DMS79 (cell line): ENCODE results near the gene RDH14.

Experiments
- DNase-seq: peaks from one replicate; lab custom pipeline; 2025; lab: John Stamatoyannopoulos, UW

Gene RDH14, protein sequence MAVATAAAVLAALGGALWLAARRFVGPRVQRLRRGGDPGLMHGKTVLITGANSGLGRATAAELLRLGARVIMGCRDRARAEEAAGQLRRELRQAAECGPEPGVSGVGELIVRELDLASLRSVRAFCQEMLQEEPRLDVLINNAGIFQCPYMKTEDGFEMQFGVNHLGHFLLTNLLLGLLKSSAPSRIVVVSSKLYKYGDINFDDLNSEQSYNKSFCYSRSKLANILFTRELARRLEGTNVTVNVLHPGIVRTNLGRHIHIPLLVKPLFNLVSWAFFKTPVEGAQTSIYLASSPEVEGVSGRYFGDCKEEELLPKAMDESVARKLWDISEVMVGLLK

GRCh38 chr2:18560031-18560796 is at the start of gene RDH14:
Gene RDH14, minus strand, starts transcription at chr2:18560653. Its CDS starts 81 bp downstream, at chr2:18560572.
- peak; percentile 92 for DNase-seq

DNA sequence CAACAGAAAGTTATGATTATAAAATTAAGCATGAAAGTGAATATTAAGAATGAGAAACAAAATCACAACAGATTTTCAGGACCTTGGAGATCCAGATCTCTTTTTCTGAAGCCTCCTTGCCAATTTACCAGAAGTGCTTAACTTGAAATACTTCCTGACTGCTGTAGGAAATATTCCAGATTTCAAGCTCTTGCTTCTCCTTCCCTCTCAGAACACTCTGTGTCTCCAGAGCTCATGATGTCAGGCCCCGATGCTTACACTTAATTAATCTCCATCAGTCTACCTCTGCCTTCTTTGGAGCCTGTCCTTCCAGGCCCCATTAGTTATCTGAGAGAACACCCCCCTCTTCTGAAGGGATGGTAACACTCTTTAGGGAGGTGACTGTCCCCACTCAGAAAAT is 49.6 kb upstream of the RDH14 start:
- no peak for DNase-seq

GRCh38 chr2:18605115-18605514 is 44.7 kb upstream of the RDH14 start:
- no peak for DNase-seq

- DNase-seq: no peak
Observed at GRCh38 chr2:18604531-18604885, 44.1 kb upstream of the RDH14 start.

DNA sequence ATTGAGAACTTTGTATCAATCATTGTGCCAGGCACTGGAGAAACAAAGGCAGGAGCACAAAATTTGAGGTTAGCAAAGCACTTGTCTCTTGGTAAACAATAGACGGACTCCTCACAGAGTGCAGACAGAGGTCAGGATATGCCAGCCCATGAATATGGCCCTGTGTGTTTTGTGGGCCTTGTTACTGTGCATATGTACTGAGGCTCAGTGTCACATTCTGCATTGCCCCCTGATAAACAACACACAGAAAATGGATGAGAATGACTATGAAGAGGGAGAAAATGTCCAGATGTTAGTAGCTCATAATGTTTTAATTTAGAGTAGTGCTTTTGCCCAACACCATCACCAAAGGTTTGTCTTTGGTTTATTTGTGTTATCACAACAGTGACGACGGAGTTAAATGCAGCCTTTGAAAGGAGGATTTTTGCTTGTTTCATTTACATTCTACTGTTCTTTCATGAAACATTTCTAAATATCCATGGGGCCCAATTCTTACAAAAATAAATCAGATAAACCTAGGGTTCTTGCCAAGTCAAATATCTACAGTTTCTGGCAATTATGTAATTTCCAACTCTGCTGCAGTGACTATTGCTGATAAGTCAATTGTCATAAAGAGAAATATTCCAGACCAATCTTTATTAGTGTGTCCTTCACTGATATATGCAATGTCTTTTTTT is 43.5 kb upstream of the RDH14 start:
- no peak for DNase-seq

DNA sequence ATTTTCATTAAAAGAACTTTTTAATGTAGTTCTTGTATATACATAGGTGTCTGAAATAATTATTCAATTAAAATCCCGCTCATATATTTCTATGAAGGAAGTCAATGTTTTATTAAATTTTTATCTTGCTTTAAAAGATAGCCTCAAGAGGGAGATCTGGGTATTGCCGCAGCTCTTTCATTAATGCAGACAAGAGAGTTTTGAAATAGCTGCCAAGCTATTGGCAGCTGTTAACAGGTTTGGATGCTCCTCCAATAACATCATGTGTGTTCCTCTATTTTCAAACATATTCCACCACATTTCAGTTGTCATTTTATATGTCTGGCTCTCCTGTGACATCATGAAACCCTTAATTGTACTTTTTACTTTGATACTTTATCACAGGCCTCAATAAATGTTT is 41.8 kb upstream of the RDH14 start:
- no peak for DNase-seq

DNA sequence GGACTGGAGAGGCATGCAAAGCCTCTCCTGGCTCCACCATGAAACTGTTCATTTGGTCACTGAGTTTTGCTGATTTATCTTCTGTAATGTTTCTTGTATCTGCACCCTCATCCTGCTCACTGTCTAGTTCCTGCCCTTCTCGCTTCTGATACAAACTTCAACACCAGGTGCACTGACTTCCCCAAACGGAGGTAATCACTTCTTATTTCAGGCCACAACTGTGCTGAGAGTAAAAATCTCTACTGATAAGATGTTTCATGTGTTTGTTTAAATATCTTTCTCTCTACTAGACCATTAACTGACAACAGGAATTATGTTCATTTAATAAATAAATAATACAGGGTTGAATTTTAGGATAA is 39.8 kb upstream of the RDH14 start:
- DNase-seq: no peak

GRCh38 chr2:18599509-18600254 is 39.2 kb upstream of the RDH14 start:
- no peak for DNase-seq

GRCh38 chr2:18598848-18599484 is 38.5 kb upstream of the RDH14 start:
- DNase-seq: no peak

DNA sequence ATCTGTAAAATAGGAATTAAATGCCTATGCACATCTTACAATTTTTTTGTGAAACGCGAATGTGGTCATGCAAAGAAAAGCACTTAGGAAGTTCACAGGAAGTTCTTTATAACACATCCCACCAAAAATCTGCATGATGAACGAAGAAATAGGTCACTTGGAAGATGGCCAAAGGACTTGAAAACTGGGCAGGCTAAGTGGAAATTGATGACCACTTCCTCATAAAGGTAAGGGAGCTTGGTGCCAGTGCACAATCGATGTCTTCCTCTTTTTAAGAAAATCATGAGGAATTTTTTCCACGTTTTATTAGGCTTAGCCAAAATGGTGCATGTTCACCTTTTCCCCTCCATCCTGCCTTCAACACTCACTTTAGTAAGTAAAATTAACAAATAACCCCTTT is 37.2 kb upstream of the RDH14 start:
- no peak for DNase-seq

DNA sequence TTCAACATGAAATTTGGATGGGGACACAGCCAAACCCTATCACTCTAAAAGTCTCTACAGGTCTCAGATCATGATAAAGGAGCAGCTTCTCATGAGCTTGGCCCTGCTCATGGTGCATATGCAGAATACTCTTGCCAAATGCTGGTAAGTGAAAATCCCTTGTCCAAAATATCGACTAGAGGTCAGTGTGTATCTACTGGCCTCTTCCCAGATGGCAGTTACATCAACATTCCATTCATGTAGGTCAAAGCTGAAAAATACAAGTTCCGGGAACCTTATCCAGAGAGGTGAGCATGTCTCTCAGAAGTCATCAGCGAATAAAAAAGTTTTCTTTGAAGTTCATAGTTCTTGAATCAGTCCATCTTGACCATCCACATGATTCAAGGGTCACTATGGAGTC is 36.5 kb upstream of the RDH14 start:
- no peak for DNase-seq

- DNase-seq: no peak
Observed at GRCh38 chr2:18593496-18593895, 33.0 kb upstream of the RDH14 start.

GRCh38 chr2:18592372-18592771 is 31.9 kb upstream of the RDH14 start:
- no peak for DNase-seq

GRCh38 chr2:18589354-18589753 is 28.9 kb upstream of the RDH14 start, which contains the start of gene NT5C1B:
Gene NT5C1B, minus strand, starts transcription at chr2:18589569. Its CDS starts 101 bp downstream, at chr2:18589468.
- no peak for DNase-seq

DNA sequence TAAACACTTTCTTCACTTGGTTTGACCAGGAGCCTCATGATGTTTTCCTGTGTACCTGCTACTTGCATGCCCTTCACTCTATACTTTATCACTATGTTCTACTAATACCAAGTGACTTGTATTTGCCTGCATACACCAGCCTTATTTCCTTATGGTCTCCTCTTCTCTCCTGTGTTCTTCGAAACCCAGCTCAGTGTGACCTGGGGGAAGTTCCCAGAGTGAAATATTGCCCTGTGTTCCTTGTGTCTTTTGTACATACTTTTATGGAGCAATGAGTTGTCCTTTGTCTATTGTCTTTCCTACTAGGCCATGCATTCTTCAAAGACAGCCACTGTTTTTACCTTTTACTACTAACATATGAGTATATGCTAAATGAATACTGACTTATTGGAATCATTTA is 28.3 kb upstream of the RDH14 start:
- DNase-seq: no peak

- no peak for DNase-seq
Observed at GRCh38 chr2:18588049-18588448, 27.6 kb upstream of the RDH14 start.

- no peak for DNase-seq
Observed at GRCh38 chr2:18585526-18585925, 25.1 kb upstream of the RDH14 start.

DNA sequence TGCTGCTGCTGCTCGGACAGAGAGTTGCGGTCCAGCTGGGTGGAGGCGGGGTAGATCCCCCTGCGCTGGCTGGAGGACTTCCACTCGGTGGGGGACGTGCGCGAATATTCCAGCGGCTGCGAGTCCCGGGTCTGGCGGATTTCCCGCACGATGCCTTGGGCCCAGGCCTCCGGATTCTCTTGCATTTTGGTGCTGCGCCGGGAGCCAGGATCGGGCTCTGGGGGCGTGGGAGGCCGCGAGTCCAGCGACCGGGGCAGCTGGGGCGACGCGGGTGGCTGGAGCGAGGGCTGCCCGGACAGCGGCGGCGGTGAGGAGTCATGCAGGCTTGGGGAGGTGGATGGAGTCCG is 24.1 kb upstream of the RDH14 start:
- no peak for DNase-seq

GRCh38 chr2:18583905-18584607 is 23.6 kb upstream of the RDH14 start:
- DNase-seq: no peak

- no peak for DNase-seq
Observed at GRCh38 chr2:18580606-18581005, 20.2 kb upstream of the RDH14 start.

DNA sequence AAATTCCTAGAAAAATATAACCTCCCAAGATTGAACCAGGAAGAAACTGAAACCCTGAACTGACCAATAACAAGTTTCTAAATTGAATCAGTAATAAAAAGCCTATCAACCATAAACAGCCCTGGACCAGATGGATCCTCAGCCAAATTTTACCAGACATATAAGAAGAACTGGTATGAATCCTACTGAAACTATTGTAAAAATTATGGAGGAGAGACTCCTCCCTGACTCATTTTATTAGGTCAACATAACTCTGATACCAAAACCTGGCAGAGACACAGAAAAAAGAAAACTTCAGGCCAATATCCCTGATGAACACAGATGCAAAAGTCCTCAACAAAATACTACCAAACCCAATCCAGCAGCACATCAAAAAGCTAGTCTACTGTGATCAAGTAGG is 17.6 kb upstream of the RDH14 start:
- no peak for DNase-seq
